ENCODE data around the gene SYTL3.

GRCh38 chr6:158697811-158698210, 48.0 kb downstream of the SYTL3 start:
- no peak for TF ChIP-seq CTCF (IDR thresholded peaks at IDR 0.05)
- TF ChIP-seq POLR2A (IDR thresholded peaks at IDR 0.05): no peak

All from body of pancreas (tissue), 4 donors.